ENCODE measurements around the gene DDN.

DDN gene

DNA sequence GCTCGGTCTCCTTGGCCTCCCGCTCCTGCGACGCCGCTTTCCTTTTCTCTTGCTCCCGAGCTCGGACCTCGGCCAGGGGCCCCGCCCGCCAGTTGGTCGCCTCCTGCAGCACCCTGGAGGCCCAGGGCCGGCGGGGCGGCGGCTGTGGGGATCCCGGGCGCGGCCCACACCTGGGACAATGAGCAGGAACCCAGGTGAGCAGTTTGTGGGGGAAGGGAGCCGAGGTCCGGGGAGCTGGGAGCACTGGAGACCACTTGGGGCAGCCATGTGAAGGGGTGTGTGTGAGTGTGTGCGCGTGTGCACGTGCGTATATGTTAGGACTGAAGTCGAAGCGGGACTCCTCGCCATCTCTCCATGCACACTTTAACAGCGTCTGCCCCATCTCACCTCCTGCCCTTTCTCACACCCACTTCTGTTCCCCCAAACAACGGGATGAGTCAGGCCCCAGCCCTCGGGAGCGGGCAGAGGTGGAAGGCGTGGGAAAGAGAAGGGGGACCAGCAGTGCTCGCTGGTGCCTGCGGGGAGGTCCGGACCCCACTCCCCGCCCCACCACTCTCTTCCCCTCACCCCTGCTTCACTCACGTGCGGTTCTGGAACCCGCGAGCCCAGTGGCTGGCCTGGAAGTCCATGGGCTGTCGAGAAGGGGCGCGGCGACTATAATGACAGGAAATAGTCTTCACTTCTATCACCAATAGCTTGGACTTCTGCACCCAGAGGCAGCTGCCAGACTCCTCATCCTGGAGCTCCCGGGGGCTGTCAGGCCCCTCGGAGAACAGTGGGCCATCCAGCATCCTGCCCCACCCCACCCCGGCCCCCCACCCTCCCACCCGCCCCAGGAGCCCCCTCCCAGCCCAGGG is 450 bp downstream of the DDN start:
- TF ChIP-seq, protein P1, sequence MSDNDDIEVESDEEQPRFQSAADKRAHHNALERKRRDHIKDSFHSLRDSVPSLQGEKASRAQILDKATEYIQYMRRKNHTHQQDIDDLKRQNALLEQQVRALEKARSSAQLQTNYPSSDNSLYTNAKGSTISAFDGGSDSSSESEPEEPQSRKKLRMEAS (IDR thresholded peaks at IDR 0.05; ENCODE audit: low read depth, low read length), result no peak
- TF ChIP-seq, protein P2, sequence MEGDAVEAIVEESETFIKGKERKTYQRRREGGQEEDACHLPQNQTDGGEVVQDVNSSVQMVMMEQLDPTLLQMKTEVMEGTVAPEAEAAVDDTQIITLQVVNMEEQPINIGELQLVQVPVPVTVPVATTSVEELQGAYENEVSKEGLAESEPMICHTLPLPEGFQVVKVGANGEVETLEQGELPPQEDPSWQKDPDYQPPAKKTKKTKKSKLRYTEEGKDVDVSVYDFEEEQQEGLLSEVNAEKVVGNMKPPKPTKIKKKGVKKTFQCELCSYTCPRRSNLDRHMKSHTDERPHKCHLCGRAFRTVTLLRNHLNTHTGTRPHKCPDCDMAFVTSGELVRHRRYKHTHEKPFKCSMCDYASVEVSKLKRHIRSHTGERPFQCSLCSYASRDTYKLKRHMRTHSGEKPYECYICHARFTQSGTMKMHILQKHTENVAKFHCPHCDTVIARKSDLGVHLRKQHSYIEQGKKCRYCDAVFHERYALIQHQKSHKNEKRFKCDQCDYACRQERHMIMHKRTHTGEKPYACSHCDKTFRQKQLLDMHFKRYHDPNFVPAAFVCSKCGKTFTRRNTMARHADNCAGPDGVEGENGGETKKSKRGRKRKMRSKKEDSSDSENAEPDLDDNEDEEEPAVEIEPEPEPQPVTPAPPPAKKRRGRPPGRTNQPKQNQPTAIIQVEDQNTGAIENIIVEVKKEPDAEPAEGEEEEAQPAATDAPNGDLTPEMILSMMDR (IDR thresholded peaks at IDR 0.05; ENCODE audit: low read depth, low read length), result no peak
- no peak for TF ChIP-seq POLR2A (IDR thresholded peaks at IDR 0.05; ENCODE audit: extremely low read depth, insufficient read length)
- no peak for TF ChIP-seq MYC (IDR thresholded peaks at IDR 0.05; ENCODE audit: low read depth, low read length)
- peak overlapping the region; percentile 78 for H3K4me3 ChIP-seq (ENCODE audit: low read depth, low read length)
- peak; percentile 75 for DNase-seq (ENCODE audit: low read depth)

DNA sequence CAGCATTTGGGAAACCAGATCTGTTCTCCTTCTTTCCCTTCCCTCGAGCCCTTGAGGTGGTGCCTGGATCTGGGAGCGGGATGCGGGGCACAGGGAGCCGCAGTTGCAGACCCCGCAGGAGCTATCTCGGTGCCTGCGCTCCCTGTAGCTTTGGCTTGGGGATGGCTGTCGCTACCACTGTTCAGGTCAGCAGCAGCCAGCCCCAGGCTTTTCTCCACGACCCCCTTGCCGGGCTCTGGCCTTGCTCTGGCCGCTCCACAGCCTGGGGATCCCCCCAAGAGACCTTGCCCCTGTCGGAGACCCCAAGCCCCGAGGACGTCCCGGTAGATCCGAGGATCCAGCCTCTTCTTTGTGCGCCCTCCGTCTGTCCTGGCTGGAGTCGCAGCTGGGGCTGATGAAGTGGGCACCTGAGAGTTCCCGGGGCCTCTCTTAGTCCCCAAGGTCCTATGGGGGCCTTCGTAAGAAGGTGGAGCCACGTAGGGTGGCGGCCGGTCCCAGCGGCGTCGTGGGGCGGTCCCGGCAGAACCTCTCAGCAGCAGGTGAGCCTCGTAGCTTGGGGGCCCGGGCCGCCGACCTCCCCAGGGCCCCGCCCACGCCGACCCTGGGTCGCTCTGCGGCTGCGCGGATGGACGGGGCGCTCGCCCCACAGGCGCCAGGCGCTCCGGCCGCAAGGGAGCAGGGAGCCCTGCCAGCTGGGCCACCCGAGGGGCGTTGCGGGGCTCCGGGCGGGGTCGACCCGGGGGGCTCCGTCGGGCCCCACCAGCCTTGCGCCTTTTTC is 1.3 kb downstream of the DDN start:
- DNase-seq (ENCODE audit: low read depth), result peak; percentile 67
- H3K4me3 ChIP-seq (ENCODE audit: low read depth, low read length), result peak overlapping the region; percentile 78
- TF ChIP-seq, protein P2 (IDR thresholded peaks at IDR 0.05; ENCODE audit: low read depth, low read length), result peak; percentile 14
- TF ChIP-seq POLR2A (IDR thresholded peaks at IDR 0.05; ENCODE audit: extremely low read depth, insufficient read length), result no peak

DNA sequence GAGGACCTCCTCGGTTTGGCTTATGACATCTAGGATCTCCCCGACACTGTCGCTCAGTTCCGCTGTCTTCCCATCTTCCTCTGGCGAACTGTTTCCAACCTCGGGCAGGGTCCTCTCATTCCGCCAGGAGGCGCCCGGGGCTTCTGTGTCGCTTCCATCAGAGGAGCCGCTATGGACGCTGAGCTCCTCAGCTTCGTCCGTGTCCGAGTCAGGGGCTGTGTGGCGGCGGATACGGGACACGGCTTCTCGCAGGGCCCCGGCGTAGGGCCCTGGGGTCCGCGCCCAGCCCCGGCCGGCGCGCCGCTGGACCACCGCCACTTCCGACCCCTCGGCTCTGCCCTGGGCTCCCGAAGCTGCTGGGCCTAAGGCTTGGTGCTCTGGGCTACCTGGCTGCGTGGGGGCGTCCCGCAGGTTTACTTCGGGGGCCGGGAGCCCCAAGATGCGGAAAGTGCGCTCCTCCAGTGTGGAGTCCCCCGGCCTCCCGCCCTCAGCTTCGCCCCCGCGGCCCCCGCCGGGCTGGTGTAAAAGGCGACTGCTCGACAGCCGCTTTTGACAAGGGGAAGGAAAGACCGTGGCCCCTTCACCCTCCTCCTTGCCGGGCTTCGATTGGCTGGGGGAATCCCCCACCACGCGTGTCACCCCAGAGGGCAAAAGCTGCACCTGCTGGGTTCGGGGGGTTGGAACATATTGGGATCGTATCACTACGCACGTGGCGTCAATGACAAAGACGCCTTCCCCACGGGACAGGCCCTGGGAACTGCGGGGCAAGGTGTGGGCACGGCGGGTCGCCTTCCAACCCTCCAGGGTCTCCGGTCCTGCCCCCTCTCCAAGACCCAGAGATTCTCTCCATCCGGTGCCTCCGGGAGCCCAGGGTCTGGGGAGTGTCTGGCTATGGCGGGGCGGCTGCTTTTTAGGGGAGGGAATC is 2.1 kb downstream of the DDN start:
- DNase-seq (ENCODE audit: low read depth), result peak; percentile 87
- TF ChIP-seq POLR2A (IDR thresholded peaks at IDR 0.05; ENCODE audit: extremely low read depth, insufficient read length), result no peak
- TF ChIP-seq, protein P2 (IDR thresholded peaks at IDR 0.05; ENCODE audit: low read depth, low read length), result peak; percentile 96
- H3K4me3 ChIP-seq (ENCODE audit: low read depth, low read length), result no peak overlapping the region

DNA sequence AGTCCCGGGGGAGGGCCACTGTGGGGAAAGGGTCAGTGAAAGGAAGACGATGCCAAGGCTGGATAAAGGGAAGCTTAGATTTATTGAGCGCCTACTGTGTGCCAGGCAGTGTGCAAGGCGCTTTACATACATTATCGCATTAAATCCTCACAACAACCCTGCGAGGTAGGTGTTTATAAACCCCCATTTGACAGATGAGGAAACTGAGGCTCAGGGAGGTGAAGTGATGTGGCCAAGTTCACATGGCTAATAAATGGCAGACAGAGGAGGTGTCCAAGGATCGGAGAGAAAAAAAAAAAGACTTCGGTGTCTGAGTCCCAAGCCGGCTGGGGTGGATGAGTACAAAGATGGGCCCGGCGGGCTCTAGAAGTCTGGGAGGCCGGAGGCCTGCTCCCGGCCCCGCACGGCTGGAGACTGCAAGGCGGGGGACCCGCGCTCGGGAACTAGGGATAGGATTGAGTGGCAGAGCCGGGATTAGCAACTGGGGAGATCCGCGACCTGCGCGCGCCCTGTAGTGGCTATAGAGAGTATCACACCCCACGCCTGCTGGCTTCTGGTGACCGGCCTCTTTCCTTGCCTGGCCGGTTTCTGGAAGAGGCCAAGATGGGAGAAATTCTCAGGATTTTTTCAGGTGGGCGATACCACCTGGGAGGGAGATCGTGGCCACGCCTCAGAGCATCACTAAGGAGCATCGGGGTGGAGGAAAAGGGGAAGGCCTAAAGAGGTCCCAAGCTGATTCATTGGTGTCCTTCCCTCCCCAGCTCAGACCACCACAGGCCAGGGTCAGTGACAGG is 3.9 kb downstream of the DDN start:
- TF ChIP-seq POLR2A (IDR thresholded peaks at IDR 0.05; ENCODE audit: extremely low read depth, insufficient read length), result no peak
- TF ChIP-seq, protein P2 (IDR thresholded peaks at IDR 0.05; ENCODE audit: low read depth, low read length), result peak; percentile 71
- TF ChIP-seq MYC (IDR thresholded peaks at IDR 0.05; ENCODE audit: low read depth, low read length), result no peak
- H3K4me3 ChIP-seq (ENCODE audit: low read depth, low read length), result no peak overlapping the region
- DNase-seq (ENCODE audit: low read depth), result peak; percentile 76

DNA sequence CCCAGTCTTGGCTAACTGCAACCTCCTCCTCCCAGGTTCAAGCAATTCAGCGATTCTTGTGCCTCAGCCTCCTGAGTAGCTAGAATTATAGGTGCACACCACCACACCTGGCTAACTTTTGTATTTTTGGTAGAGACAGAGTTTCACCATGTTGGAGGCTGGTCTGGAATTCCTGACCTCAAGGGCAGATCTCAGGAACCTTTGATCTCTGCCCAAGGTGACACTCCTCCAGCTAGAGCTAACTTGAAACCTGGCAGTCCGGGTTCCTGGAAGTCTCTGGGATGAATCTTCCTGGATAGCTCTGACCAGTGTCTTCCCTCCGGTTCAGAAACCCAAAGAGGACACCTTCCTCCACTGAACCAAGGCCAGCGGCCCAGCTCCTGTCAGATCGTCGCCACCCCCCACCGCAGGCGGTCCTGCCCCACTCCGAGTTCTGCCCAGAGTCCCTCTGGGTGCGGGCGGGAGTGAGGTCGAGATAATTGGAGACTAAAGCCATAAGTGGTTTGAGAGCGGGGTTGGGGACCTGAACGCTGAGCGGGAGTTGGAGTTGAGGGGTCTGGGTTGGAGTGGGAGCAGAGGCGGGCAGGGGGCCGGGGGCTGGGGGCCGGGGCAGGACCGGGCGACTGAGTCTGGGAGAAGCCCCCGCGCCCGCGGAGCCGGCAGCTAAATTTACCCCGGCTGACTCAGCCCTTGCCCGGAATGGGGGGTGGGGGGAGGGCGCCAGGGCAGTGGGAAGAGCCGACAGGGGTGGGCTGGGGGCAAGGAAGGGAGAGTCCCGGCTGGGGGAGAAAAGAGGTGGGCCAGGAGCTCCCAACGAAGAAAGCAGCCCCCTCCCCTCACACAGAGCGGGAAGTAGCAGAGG is 4.7 kb downstream of the DDN start:
- no peak for DNase-seq (ENCODE audit: low read depth)
- no peak overlapping the region for H3K4me3 ChIP-seq (ENCODE audit: low read depth, low read length)
- TF ChIP-seq, protein P1 (IDR thresholded peaks at IDR 0.05; ENCODE audit: low read depth, low read length), result no peak
- no peak for TF ChIP-seq MYC (IDR thresholded peaks at IDR 0.05; ENCODE audit: low read depth, low read length)

All from NB4 (cell line).